WTC11 (cell line): Measurements from ENCODE around the gene PRKACA.
"Not testable (repeated sequence)": the region's sequence is repeated elsewhere in the genome, so short reads cannot be mapped to it uniquely, and the experiment has no call there.

Experiments used
- ATF1 ChIP-seq: sonication (generic); formaldehyde crosslinking; IDR thresholded peaks from 2 replicates; pipeline ENCODE4 v1.8.1; 2023; ENCODE audit warnings: mild to moderate bottlenecking, moderate library complexity, missing genetic modification reagents
- CREB1 ChIP-seq: sonication (generic); formaldehyde crosslinking; IDR thresholded peaks from 2 replicates; pipeline ENCODE4 v1.8.0; 2023; ENCODE audit warnings: mild to moderate bottlenecking, missing genetic modification reagents
- CTCF ChIP-seq: fragments of 200-600 bp; IDR thresholded peaks from 2 replicates; pipeline ENCODE4 v1.8.0; 2022; ENCODE audit warnings: antibody characterized with exemption
- E2F4 ChIP-seq: sonication (generic); formaldehyde crosslinking; IDR thresholded peaks from 2 replicates; pipeline ENCODE4 v1.8.1; 2022; ENCODE audit warnings: low read depth, mild to moderate bottlenecking, moderate library complexity, missing genetic modification reagents, borderline replicate concordance
- ERG ChIP-seq: fragments of 250-450 bp; sonication (Bioruptor Pico); IDR thresholded peaks from 2 replicates; pipeline ENCODE4 v1.8.0; 2021; ENCODE audit warnings: mild to moderate bottlenecking
- MAX ChIP-seq: sonication (generic); formaldehyde crosslinking; IDR thresholded peaks from 2 replicates; pipeline ENCODE4 v1.8.0; 2022; ENCODE audit warnings: mild to moderate bottlenecking, missing genetic modification reagents
- NFYB ChIP-seq: sonication (generic); formaldehyde crosslinking; conservative IDR thresholded peaks from 2 replicates; pipeline ENCODE4 v1.8.0; 2022; ENCODE audit warnings: low read depth, missing genetic modification reagents
- PREB ChIP-seq: sonication (generic); formaldehyde crosslinking; IDR thresholded peaks from 2 replicates; pipeline ENCODE4 v1.8.1; 2022; ENCODE audit warnings: mild to moderate bottlenecking, missing genetic modification reagents, moderate library complexity, borderline replicate concordance
- SP1 ChIP-seq: sonication (generic); formaldehyde crosslinking; conservative IDR thresholded peaks from 2 replicates; pipeline ENCODE4 v1.8.1; 2022; ENCODE audit warnings: missing genetic modification reagents
- TEAD4 ChIP-seq: sonication (generic); formaldehyde crosslinking; IDR thresholded peaks from 2 replicates; pipeline ENCODE4 v1.8.0; 2022; ENCODE audit warnings: mild to moderate bottlenecking, missing genetic modification reagents
- USF1 ChIP-seq: sonication (generic); formaldehyde crosslinking; IDR thresholded peaks from 2 replicates; pipeline ENCODE4 v1.8.0; 2022; ENCODE audit warnings: mild to moderate bottlenecking, missing genetic modification reagents
- ZNF232 ChIP-seq: sonication (generic); formaldehyde crosslinking; IDR thresholded peaks from 2 replicates; pipeline ENCODE4 v1.8.0; 2022; ENCODE audit warnings: mild to moderate bottlenecking, missing genetic modification reagents
- ZNF281 ChIP-seq: sonication (generic); formaldehyde crosslinking; IDR thresholded peaks from 2 replicates; pipeline ENCODE4 v1.8.0; 2023; ENCODE audit warnings: mild to moderate bottlenecking, missing genetic modification reagents

GRCh38 chr19:14047866-14048265 lies 69.7 kb downstream of the PRKACA start:
- not testable (repeated sequence) for TF ChIP-seq CTCF; MAX (CRISPR knock-in tag); ZNF232 (CRISPR knock-in tag); NFYB (CRISPR knock-in tag); ERG (CRISPR knock-in tag); ZNF281; TEAD4 (CRISPR knock-in tag); SP1 (CRISPR knock-in tag); CREB1 (CRISPR knock-in tag); USF1 (CRISPR knock-in tag); ATF1 (CRISPR knock-in tag); E2F4 (CRISPR knock-in tag); PREB (CRISPR knock-in tag)
